HepG2 (cell line): Measurements from ENCODE around the gene KL. TPM values are rescaled to one million over a fixed set of nuclear protein-coding genes. Genes with fewer than 3 reads are reported as not detected.
A peak's percentile ranks its signal among the peaks of the same experiment; 100 is the strongest.

Source experiments
- ARID2 ChIP-seq: sonication (generic); formaldehyde crosslinking; IDR thresholded peaks from 2 replicates; pipeline ENCODE4 v1.8.1; 2022; ENCODE audit warnings: mild to moderate bottlenecking, missing genetic modification reagents, borderline replicate concordance
- BCL6 ChIP-seq: IDR thresholded peaks from 2 replicates; pipeline ENCODE4 v1.6.1; 2016; ENCODE audit warnings: missing genetic modification reagents, missing compliant biosample characterization
- CCDC6 ChIP-seq: sonication (generic); formaldehyde crosslinking; IDR thresholded peaks from 2 replicates; pipeline ENCODE4 v1.8.1; 2022; ENCODE audit warnings: mild to moderate bottlenecking, missing genetic modification reagents, moderate library complexity
- CENPT ChIP-seq: sonication (generic); formaldehyde crosslinking; IDR thresholded peaks from 2 replicates; pipeline ENCODE4 v1.8.0; 2022; ENCODE audit warnings: low read depth, mild to moderate bottlenecking, moderate library complexity, missing genetic modification reagents
- DPF2 ChIP-seq: sonication (generic); formaldehyde crosslinking; IDR thresholded peaks from 2 replicates; pipeline ENCODE4 v1.4.0; 2020; ENCODE audit warnings: mild to moderate bottlenecking, low read depth, missing genetic modification reagents, borderline replicate concordance
- DZIP1 ChIP-seq: sonication (generic); formaldehyde crosslinking; IDR thresholded peaks from 2 replicates; pipeline ENCODE4 v1.5.0; 2020; ENCODE audit warnings: mild to moderate bottlenecking, missing genetic modification reagents
- FIP1L1 ChIP-seq: fragments of 200-400 bp; formaldehyde crosslinking; IDR thresholded peaks from 2 replicates; pipeline ENCODE4 v1.6.1; 2018; ENCODE audit warnings: low read depth, mild to moderate bottlenecking, low read length, moderate library complexity, borderline replicate concordance; ENCODE audit not compliant: insufficient read depth
- HMGXB4 ChIP-seq, 2 experiments: sonication (generic) in 1 of 2; formaldehyde crosslinking in 1 of 2; IDR thresholded peaks; 2 replicates each; pipeline versions ENCODE4 v1.4.0 to v1.6.1; 2018 to 2020; ENCODE audit warnings: missing genetic modification reagents in 2 of 2, borderline replicate concordance in 1 of 2, low read depth in 1 of 2, mild to moderate bottlenecking in 1 of 2, missing biosample characterization in 1 of 2
- MYPOP ChIP-seq: sonication (generic); formaldehyde crosslinking; IDR thresholded peaks from 2 replicates; pipeline ENCODE4 v1.8.1; 2023; ENCODE audit warnings: mild to moderate bottlenecking, moderate library complexity, missing genetic modification reagents
- NCOR1 ChIP-seq: fragments of 200-600 bp; sonication (generic); IDR thresholded peaks from 2 replicates; pipeline ENCODE4 v1.7.0; 2017; ENCODE audit warnings: antibody characterized with exemption, low read length, borderline replicate concordance
- PITX1 ChIP-seq: sonication (generic); formaldehyde crosslinking; IDR thresholded peaks from 2 replicates; pipeline ENCODE4 v1.5.1; 2020; ENCODE audit warnings: mild to moderate bottlenecking, missing genetic modification reagents
- RARG ChIP-seq: sonication (generic); formaldehyde crosslinking; IDR thresholded peaks from 2 replicates; pipeline ENCODE4 v1.4.0; 2020; ENCODE audit warnings: low read depth, mild to moderate bottlenecking, missing genetic modification reagents
- RELA ChIP-seq: sonication (generic); formaldehyde crosslinking; IDR thresholded peaks from 2 replicates; pipeline ENCODE4 v1.4.0; 2020; ENCODE audit warnings: missing genetic modification reagents
- RXRB ChIP-seq: IDR thresholded peaks from 2 replicates; pipeline ENCODE4 v1.6.1; 2016; ENCODE audit warnings: borderline replicate concordance, missing genetic modification reagents, missing compliant biosample characterization
- SAP130 ChIP-seq: IDR thresholded peaks from 2 replicates; pipeline ENCODE4 v1.6.1; 2016; ENCODE audit warnings: low read depth
- SNRNP70 ChIP-seq: fragments of 200-400 bp; formaldehyde crosslinking; IDR thresholded peaks from 2 replicates; pipeline ENCODE4 v1.6.1; 2017; ENCODE audit warnings: mild to moderate bottlenecking, low read depth, low read length, moderate library complexity
- STAT5B ChIP-seq: sonication (generic); formaldehyde crosslinking; IDR thresholded peaks from 2 replicates; pipeline ENCODE4 v1.4.0; 2020; ENCODE audit warnings: missing genetic modification reagents
- TCF7 ChIP-seq: sonication (generic); IDR thresholded peaks from 2 replicates; pipeline ENCODE4 v1.6.1; 2016; ENCODE audit warnings: antibody characterized with exemption, low read depth
- ZBTB3 ChIP-seq: sonication (generic); formaldehyde crosslinking; IDR thresholded peaks from 2 replicates; pipeline ENCODE4 v1.4.0; 2020; ENCODE audit warnings: low read depth, mild to moderate bottlenecking, moderate library complexity, missing genetic modification reagents, borderline replicate concordance
- ZFP41 ChIP-seq: sonication (generic); formaldehyde crosslinking; IDR thresholded peaks from 2 replicates; pipeline ENCODE4 v1.4.0; 2020; ENCODE audit warnings: mild to moderate bottlenecking, missing genetic modification reagents, borderline replicate concordance
- ZNF12 ChIP-seq: sonication (generic); formaldehyde crosslinking; IDR thresholded peaks from 2 replicates; pipeline ENCODE4 v1.5.0; 2020; ENCODE audit warnings: missing genetic modification reagents
- ZNF282 ChIP-seq: fragments of 450-650 bp; IDR thresholded peaks from 2 replicates; pipeline ENCODE4 v1.6.1; 2018; ENCODE audit not compliant: partially characterized antibody
- ZNF749 ChIP-seq: sonication (generic); formaldehyde crosslinking; IDR thresholded peaks from 2 replicates; pipeline ENCODE4 v1.8.0; 2022; ENCODE audit warnings: mild to moderate bottlenecking, missing genetic modification reagents, moderate library complexity, borderline replicate concordance
- ZNF776 ChIP-seq: sonication (generic); formaldehyde crosslinking; IDR thresholded peaks from 2 replicates; pipeline ENCODE4 v1.4.0; 2020; ENCODE audit warnings: mild to moderate bottlenecking, missing genetic modification reagents
- ZNF816 ChIP-seq: sonication (generic); formaldehyde crosslinking; IDR thresholded peaks from 2 replicates; pipeline ENCODE4 v1.8.0; 2022; ENCODE audit warnings: missing genetic modification reagents, mild to moderate bottlenecking, borderline replicate concordance
- ZSCAN30 ChIP-seq: sonication (generic); formaldehyde crosslinking; IDR thresholded peaks from 2 replicates; pipeline ENCODE4 v1.5.0; 2020; ENCODE audit warnings: mild to moderate bottlenecking, missing genetic modification reagents
- polyA plus RNA-seq, 8 experiments: library from polyadenylated mRNA; depleted of rRNA in 3 of 8; stranded (reverse) in 7 of 8; unstranded in 1 of 8; fragments of >200 nt; fragmentation: Illumina TruSeq in 4 of 8; extraction: Trizol in 4 of 8; gene quantifications; 2 replicates each; pipeline versions ENCODE4 v1.2.1 to v1.2.3, GENCODE V29; 2011 to 2016; ENCODE audit warnings: low read depth in 4 of 8, missing spikeins in 1 of 8, mixed read lengths in 1 of 8; ENCODE audit not compliant: insufficient read depth in 1 of 8
- total RNA-seq, 5 experiments: library from RNA; depleted of rRNA; stranded (reverse); fragments of >200 nt; fragmentation: Illumina TruSeq; extraction: Trizol; gene quantifications; 2 replicates each; pipeline ENCODE4 v1.2.3, GENCODE V29; 2016; ENCODE audit warnings: low read depth in 1 of 5

KL gene
- total and polyA plus RNA-seq, 2 of the 13 experiments (the other 11 are each of a cell fraction or from before 2014, with no cell fraction given), result not detected

GRCh38 chr13:33090755-33091414 is 74.7 kb downstream of the KL start (continued):
- TF ChIP-seq ZNF282 (no peak), ZNF776 (CRISPR knock-in tag) (no peak), CCDC6 (CRISPR knock-in tag) (no peak), ZSCAN30 (CRISPR knock-in tag) (no peak), SAP130 (CRISPR knock-in tag) (no peak), RELA (no peak), MYPOP (CRISPR knock-in tag) (no peak), ZFP41 (CRISPR knock-in tag) (no peak), STAT5B (no peak), DZIP1 (no peak), HMGXB4 (CRISPR knock-in tag; IDR thresholded peaks at IDR 0.05; ENCODE audit: borderline replicate concordance in 1 of 2, low read depth in 1 of 2) (no peak), TCF7 (peak; percentile 20; the same call in 1 of the 2 replicates), ZBTB3 (CRISPR knock-in tag) (no peak), RXRB (CRISPR knock-in tag) (peak; percentile 13; the same call in 1 of the 2 replicates), CENPT (CRISPR knock-in tag) (no peak), ZNF816 (CRISPR knock-in tag) (no peak), PITX1 (peak; percentile 60), NCOR1 (peak; percentile 71; the same call in 1 of the 2 replicates), ZNF749 (CRISPR knock-in tag) (no peak), SNRNP70 (no peak), BCL6 (CRISPR knock-in tag) (peak; percentile 59; the same call in 1 of the 2 replicates), ARID2 (CRISPR knock-in tag) (no peak), FIP1L1 (no peak), ZNF12 (CRISPR knock-in tag) (peak; percentile 60; the same call in 1 of the 2 replicates), RARG (CRISPR knock-in tag) (no peak), DPF2 (CRISPR knock-in tag) (peak; percentile 32; the same call in 1 of the 2 replicates)
